Liver (tissue), 9 donors: ENCODE data around the gene FGF14. TPM values are rescaled to one million over a fixed set of nuclear protein-coding genes. Genes with fewer than 3 reads are reported as not detected.

Experiments used
- DNase-seq: peaks from one replicate; pipeline ENCODE4 v3.0.0-alpha.2; 2017; ENCODE audit warnings: low spot score
- H3K27ac ChIP-seq, 2 donors: one replicate each; pipeline ENCODE4 v1.7.0; 2013; ENCODE audit warnings: inconsistent platforms in 2 of 2, low read length in 2 of 2, control low read depth in 1 of 2, low read depth in 1 of 2, mild to moderate bottlenecking in 1 of 2
- H3K27me3 ChIP-seq, 4 donors: one replicate each; pipeline versions ENCODE4 v1.6.1 to v1.7.0; 2013; ENCODE audit warnings: low read length in 3 of 4, inconsistent platforms in 1 of 4, mild to moderate bottlenecking in 1 of 4, moderate library complexity in 1 of 4; ENCODE audit not compliant: control insufficient read depth in 4 of 4, insufficient read depth in 4 of 4
- H3K36me3 ChIP-seq, 4 donors: one replicate each; pipeline versions ENCODE4 v1.6.1 to v1.7.0; 2013; ENCODE audit warnings: low read length in 3 of 4, mild to moderate bottlenecking in 3 of 4, low read depth in 1 of 4, moderate library complexity in 1 of 4; ENCODE audit not compliant: control insufficient read depth in 4 of 4, insufficient read depth in 3 of 4
- H3K4me1 ChIP-seq, 4 donors: one replicate each; pipeline versions ENCODE4 v1.6.1 to v1.7.0; 2013; ENCODE audit warnings: low read length in 3 of 4, mild to moderate bottlenecking in 3 of 4, moderate library complexity in 1 of 4; ENCODE audit not compliant: control insufficient read depth in 4 of 4, insufficient read depth in 4 of 4
- H3K4me3 ChIP-seq, 3 donors: one replicate each; pipeline versions ENCODE4 v1.6.1 to v1.7.0; 2013; ENCODE audit warnings: low read length in 3 of 3, control low read depth in 1 of 3, low read depth in 1 of 3, mild to moderate bottlenecking in 1 of 3
- H3K9ac ChIP-seq, 2 donors: one replicate each; pipeline ENCODE4 v1.7.0; 2013; ENCODE audit warnings: low read length in 2 of 2, mild to moderate bottlenecking in 2 of 2, moderate library complexity in 2 of 2, control low read depth in 1 of 2, low read depth in 1 of 2
- H3K9me3 ChIP-seq, 4 donors: one replicate each; pipeline versions ENCODE4 v1.6.1 to v1.7.0; 2013; ENCODE audit warnings: low read length in 3 of 4; ENCODE audit not compliant: control insufficient read depth in 4 of 4
- CTCF ChIP-seq: fragments of 150-350 bp; IDR thresholded peaks from 2 replicates; pipeline ENCODE4 v1.5.1; 2017; ENCODE audit warnings: improper control_type of control experiment, low read depth, low read length; ENCODE audit not compliant: missing input control
- EGR1 ChIP-seq, 2 donors: IDR thresholded peaks; 2 replicates each; pipeline ENCODE4 v1.6.1; 2016 to 2018; ENCODE audit warnings: antibody characterized with exemption in 2 of 2, low read depth in 2 of 2
- FOXA1 ChIP-seq: IDR thresholded peaks from 2 replicates; pipeline ENCODE4 v1.6.1; 2016; ENCODE audit warnings: antibody characterized with exemption
- FOXA2 ChIP-seq: IDR thresholded peaks from 2 replicates; pipeline ENCODE4 v1.6.1; 2016; ENCODE audit warnings: antibody characterized with exemption
- GABPA ChIP-seq, 2 donors: IDR thresholded peaks in 1 of 2; conservative IDR thresholded peaks in 1 of 2; 2 replicates each; pipeline ENCODE4 v1.6.1; 2016; ENCODE audit warnings: antibody characterized with exemption in 2 of 2, mild to moderate bottlenecking in 1 of 2, moderate library complexity in 1 of 2
- HNF4A ChIP-seq, 2 donors: conservative IDR thresholded peaks; 2 replicates each; pipeline ENCODE4 v1.6.1; 2016; ENCODE audit warnings: antibody characterized with exemption in 2 of 2, mild to moderate bottlenecking in 2 of 2
- HNF4G ChIP-seq: IDR thresholded peaks from 2 replicates; pipeline ENCODE4 v1.6.1; 2016; ENCODE audit warnings: antibody characterized with exemption
- MAX ChIP-seq: IDR thresholded peaks from 2 replicates; pipeline ENCODE4 v1.6.1; 2016; ENCODE audit warnings: antibody characterized with exemption
- NR2F2 ChIP-seq: IDR thresholded peaks from 2 replicates; pipeline ENCODE4 v1.6.1; 2016; ENCODE audit warnings: antibody characterized with exemption
- RAD21 ChIP-seq, 2 donors: IDR thresholded peaks; 2 replicates each; pipeline ENCODE4 v1.6.1; 2016; ENCODE audit warnings: antibody characterized with exemption in 2 of 2, mild to moderate bottlenecking in 2 of 2
- REST ChIP-seq: IDR thresholded peaks from 2 replicates; pipeline ENCODE4 v1.6.1; 2016; ENCODE audit warnings: antibody characterized with exemption, mild to moderate bottlenecking
- RXRA ChIP-seq, 2 donors: IDR thresholded peaks; 2 replicates each; pipeline ENCODE4 v1.6.1; 2017 to 2018; ENCODE audit warnings: antibody characterized with exemption in 2 of 2, mild to moderate bottlenecking in 1 of 2
- TAF1 ChIP-seq: conservative IDR thresholded peaks from 2 replicates; pipeline ENCODE4 v1.6.1; 2016; ENCODE audit warnings: antibody characterized with exemption, mild to moderate bottlenecking
- YY1 ChIP-seq: IDR thresholded peaks from 2 replicates; pipeline ENCODE4 v1.6.1; 2016; ENCODE audit warnings: antibody characterized with exemption, mild to moderate bottlenecking
- ZBTB33 ChIP-seq: IDR thresholded peaks from 2 replicates; pipeline ENCODE4 v1.6.1; 2016; ENCODE audit warnings: antibody characterized with exemption
- polyA plus RNA-seq, 2 donors: library from polyadenylated mRNA; stranded (reverse) in 1 of 2; unstranded in 1 of 2; fragments of 200-250 nt in 1 of 2; fragments of >200 nt in 1 of 2; fragmentation: Nextera tagmentation in 1 of 2; extraction: Ambion mirVana in 1 of 2; gene quantifications; one replicate each; pipeline versions ENCODE4 v1.2.1 to v1.2.3, GENCODE V29; 2013 to 2015
- total RNA-seq, 2 donors: library from RNA; depleted of rRNA; stranded (reverse); fragments of >200 nt; gene quantifications; one replicate each; pipeline ENCODE4 v1.2.3, GENCODE V29; 2014
- donor health status: healthy.
- donor health status: healthy.
- donor health status: healthy.
- donor health status: healthy.
- donor health status: healthy.

Gene FGF14
- total and polyA plus RNA-seq, 4 donors, result 0.05 to 3.3 (median 1.0) TPM

GRCh38 chr13:102374233-102374632 is 27.6 kb downstream of the FGF14 start:
- Histone ChIP-seq H3K9me3 (no peaks in the 10 kb centered on the region), H3K4me3 (no peak overlapping the region), H3K27ac (no peak overlapping the region), H3K4me1 (peaks cover 0 to 6% (median 0%) of the 10 kb centered on the region in 4 donors), H3K27me3 (no peaks in the 10 kb centered on the region), H3K36me3 (no peaks in the 10 kb centered on the region), H3K9ac (no peak overlapping the region)
- DNase-seq, result no peak
- TF ChIP-seq FOXA1, result no peak
- no peak for TF ChIP-seq CTCF
- no peak for TF ChIP-seq RAD21 (IDR thresholded peaks at IDR 0.05)
- no peak for TF ChIP-seq REST
- no peak for TF ChIP-seq HNF4A (conservative IDR thresholded peaks at IDR 0.05)
- TF ChIP-seq RXRA (IDR thresholded peaks at IDR 0.05), result no peak
- no peak for TF ChIP-seq HNF4G
- TF ChIP-seq EGR1 (IDR thresholded peaks at IDR 0.05; ENCODE audit: low read depth in 2 of 2), result no peak
- TF ChIP-seq NR2F2, result no peak
- TF ChIP-seq ZBTB33, result no peak
- TF ChIP-seq GABPA (IDR thresholded peaks at IDR 0.05 in 1 of 2, conservative IDR thresholded peaks at IDR 0.05 in 1 of 2), result no peak
- TF ChIP-seq YY1, result no peak
- TF ChIP-seq TAF1, result no peak
- TF ChIP-seq MAX, result no peak

GRCh38 chr13:102373221-102373620 is 28.6 kb downstream of the FGF14 start:
- Histone ChIP-seq H3K4me3 (no peak overlapping the region), H3K9ac (no peak overlapping the region), H3K27ac (no peak overlapping the region), H3K9me3 (no peaks in the 10 kb centered on the region), H3K36me3 (no peaks in the 10 kb centered on the region), H3K27me3 (no peaks in the 10 kb centered on the region), H3K4me1 (peaks cover 0 to 6% (median 0%) of the 10 kb centered on the region in 4 donors)
- TF ChIP-seq HNF4A (conservative IDR thresholded peaks at IDR 0.05), result no peak
- no peak for TF ChIP-seq HNF4G
- TF ChIP-seq FOXA2, result no peak
- TF ChIP-seq YY1, result no peak
- TF ChIP-seq FOXA1, result no peak
- no peak for TF ChIP-seq NR2F2
- no peak for TF ChIP-seq RXRA (IDR thresholded peaks at IDR 0.05)
- DNase-seq, result no peak
